CD4-positive, CD25-positive, alpha-beta regulatory T cell (primary cell): ENCODE results near the gene PRB3. TPM values are rescaled to one million over a fixed set of nuclear protein-coding genes. Genes with fewer than 3 reads are reported as not detected.

Experiments
- ATAC-seq, 2 donors: fragments of 150-1000 bp; cut with Tn5 transposase; one replicate each; pipeline ENCODE4 v1.10.0; 2021; ENCODE audit warnings: low read depth in 2 of 2, moderate number of reproducible peaks in 2 of 2, moderate library complexity in 1 of 2
- DNase-seq, 3 donors: peaks; one replicate each; pipeline versions ENCODE4 v3.0.0 to v3.0.0-alpha.2; 2012 to 2022; ENCODE audit warnings: mixed read lengths in 1 of 3
- H3K27ac ChIP-seq: one replicate; pipeline ENCODE4 v1.7.0; 2013; ENCODE audit warnings: mild to moderate bottlenecking, low read length; ENCODE audit not compliant: insufficient read depth, poor library complexity, severe bottlenecking
- H3K27me3 ChIP-seq: one replicate; pipeline ENCODE4 v1.7.0; 2013; ENCODE audit warnings: low read length; ENCODE audit not compliant: control insufficient read depth, insufficient read depth
- H3K36me3 ChIP-seq: one replicate; pipeline ENCODE4 v1.7.0; 2013; ENCODE audit warnings: mild to moderate bottlenecking, low read length, moderate library complexity; ENCODE audit not compliant: control insufficient read depth, insufficient read depth
- H3K4me1 ChIP-seq: 2 replicates; pipeline ENCODE4 v1.7.0; 2013; ENCODE audit warnings: mild to moderate bottlenecking, low read length; ENCODE audit not compliant: insufficient read depth, control insufficient read depth, poor library complexity, severe bottlenecking
- H3K4me3 ChIP-seq: one replicate; pipeline ENCODE4 v1.7.0; 2013; ENCODE audit warnings: low read depth, mild to moderate bottlenecking, low read length, moderate library complexity
- H3K9me3 ChIP-seq, 2 experiments: 1 replicate in 1 of 2; 2 replicates in 1 of 2; pipeline ENCODE4 v1.7.0; 2013; ENCODE audit warnings: low read length in 2 of 2, mild to moderate bottlenecking in 1 of 2, moderate library complexity in 1 of 2; ENCODE audit not compliant: control insufficient read depth in 2 of 2
- H3K27ac Mint-ChIP-seq, 3 donors: one replicate each; pipeline ENCODE4 v1.8.0; 2020 to 2022; ENCODE audit warnings: mild to moderate bottlenecking in 3 of 3, mixed read lengths in 3 of 3, moderate library complexity in 2 of 3
- H3K27me3 Mint-ChIP-seq: one replicate; pipeline ENCODE4 v1.8.0; 2022; ENCODE audit warnings: mild to moderate bottlenecking, mixed read lengths
- H3K36me3 Mint-ChIP-seq: one replicate; pipeline ENCODE4 v1.8.0; 2020; ENCODE audit warnings: mixed read lengths
- H3K4me1 Mint-ChIP-seq, 4 donors: one replicate each; pipeline ENCODE4 v1.8.0; 2020 to 2022; ENCODE audit warnings: mixed read lengths in 4 of 4, mild to moderate bottlenecking in 1 of 4
- H3K4me3 Mint-ChIP-seq, 4 donors: one replicate each; pipeline ENCODE4 v1.8.0; 2020 to 2022; ENCODE audit warnings: mild to moderate bottlenecking in 4 of 4, mixed read lengths in 4 of 4, moderate library complexity in 3 of 4
- H3K9me3 Mint-ChIP-seq, 7 donors: one replicate each; pipeline ENCODE4 v1.8.0; 2020 to 2022; ENCODE audit warnings: mixed read lengths in 7 of 7, mild to moderate bottlenecking in 3 of 7, moderate library complexity in 2 of 7
- polyA plus RNA-seq, 4 donors: library from polyadenylated mRNA; unstranded; fragments of 300-500 nt; fragmentation: Illumina TruSeq; gene quantifications; one replicate each; pipeline ENCODE4 v1.2.3, GENCODE V29; 2021
- total RNA-seq: library from RNA; stranded (reverse); gene quantifications from one replicate; pipeline ENCODE4 v1.2.3, GENCODE V29; 2022

PRB3 gene
- total and polyA plus RNA-seq, 5 donors from 2014 or later: 0.17 TPM; not detected in 4

- Mint-ChIP-seq H3K27me3 (no peaks in the 10 kb centered on the region), H3K36me3 (peaks cover 14% of the 10 kb centered on the region), H3K4me1 (no peaks in the 10 kb centered on the region), H3K27ac (no peak overlapping the region), H3K4me3 (no peak overlapping the region), H3K9me3 (peaks cover 0 to 4% (median 3%) of the 10 kb centered on the region in 7 donors)
- Histone ChIP-seq H3K27ac (no peak overlapping the region), H3K4me1 (no peaks in the 10 kb centered on the region), H3K4me3 (no peak overlapping the region), H3K9me3 (no peaks in the 10 kb centered on the region), H3K27me3 (no peaks in the 10 kb centered on the region), H3K36me3 (no peaks in the 10 kb centered on the region)
- ATAC-seq (no peak), DNase-seq (no peak)
These were observed 31.2 kb downstream of the PRB3 start for GRCh38 chr12:11238275-11238674.

- Histone ChIP-seq H3K27ac (no peak overlapping the region), H3K36me3 (no peaks in the 10 kb centered on the region), H3K4me3 (no peak overlapping the region), H3K4me1 (no peaks in the 10 kb centered on the region), H3K27me3 (no peaks in the 10 kb centered on the region), H3K9me3 (no peaks in the 10 kb centered on the region)
- Mint-ChIP-seq H3K4me3 (no peak overlapping the region), H3K4me1 (no peaks in the 10 kb centered on the region), H3K27me3 (no peaks in the 10 kb centered on the region), H3K36me3 (peaks cover 4% of the 10 kb centered on the region), H3K9me3 (peaks cover 0 to 4% (median 1%) of the 10 kb centered on the region in 7 donors), H3K27ac (no peak overlapping the region)
- DNase-seq: no peak
- no peak for ATAC-seq
These were observed 36.0 kb downstream of the PRB3 start for GRCh38 chr12:11233532-11233931.

GRCh38 chr12:11228296-11228879 lies 41.1 kb downstream of the PRB3 start:
- Mint-ChIP-seq H3K27ac (peak overlapping the region in 1 of 3 donors; percentile 20), H3K4me1 (peaks cover 0 to 4% (median 0%) of the 10 kb centered on the region in 4 donors), H3K36me3 (peaks cover 4% of the 10 kb centered on the region), H3K9me3 (peaks cover 0 to 4% (median 0%) of the 10 kb centered on the region in 7 donors), H3K4me3 (no peak overlapping the region), H3K27me3 (peaks cover 5% of the 10 kb centered on the region)
- H3K27me3 ChIP-seq: no peaks in the 10 kb centered on the region
- DNase-seq (peak; percentile 2 to 37 (median 9)), ATAC-seq (no peak)
- H3K36me3 ChIP-seq: no peaks in the 10 kb centered on the region
- H3K4me3 ChIP-seq: no peak overlapping the region
- H3K9me3 ChIP-seq: no peaks in the 10 kb centered on the region
- no peak overlapping the region for H3K27ac ChIP-seq
- H3K4me1 ChIP-seq: no peaks in the 10 kb centered on the region

DNA sequence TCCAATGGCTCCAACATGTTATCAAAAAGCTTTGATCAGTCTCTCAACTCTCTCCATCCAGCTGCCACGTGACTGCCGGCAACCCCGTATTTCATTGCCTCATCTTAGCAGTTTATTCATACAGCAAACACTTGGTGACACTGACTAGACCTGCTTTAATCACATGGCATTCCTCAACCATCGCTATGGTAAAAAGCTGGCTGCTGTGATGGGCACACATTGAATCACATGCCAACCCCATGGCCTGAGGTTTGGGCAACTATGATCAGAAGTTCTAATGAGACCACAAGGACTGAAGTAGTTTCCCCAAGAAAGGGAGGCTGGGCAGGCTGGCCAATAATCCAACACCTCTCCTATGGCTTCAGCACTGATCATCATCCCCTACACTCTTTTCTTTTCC lies 42.1 kb downstream of the PRB3 start:
- Histone ChIP-seq H3K36me3 (no peaks in the 10 kb centered on the region), H3K27me3 (no peaks in the 10 kb centered on the region), H3K4me3 (no peak overlapping the region), H3K4me1 (no peaks in the 10 kb centered on the region), H3K27ac (no peak overlapping the region), H3K9me3 (no peaks in the 10 kb centered on the region)
- H3K9me3 Mint-ChIP-seq: peaks cover 0 to 8% (median 0%) of the 10 kb centered on the region in 7 donors
- no peak overlapping the region for H3K27ac Mint-ChIP-seq
- peaks cover 5% of the 10 kb centered on the region for H3K27me3 Mint-ChIP-seq
- peaks cover 4% of the 10 kb centered on the region for H3K36me3 Mint-ChIP-seq
- DNase-seq (no peak), ATAC-seq (no peak)
- peaks cover 0 to 4% (median 0%) of the 10 kb centered on the region in 4 donors for H3K4me1 Mint-ChIP-seq
- H3K4me3 Mint-ChIP-seq: no peak overlapping the region

Other genes with a start within 250 kb of the PRB3 start
- gene TAS2R19, start 247.1 kb downstream of the PRB3 start, total RNA-seq: 1.2 TPM
- gene TAS2R19, start 247.1 kb downstream of the PRB3 start, polyA plus RNA-seq: under 1 TPM in 2 of 4 donors, not detected in 2; 0.32 to 0.73 TPM
- 4.2 TPM for gene TAS2R31, start 238.3 kb downstream of the PRB3 start, total RNA-seq
- gene TAS2R31, start 238.3 kb downstream of the PRB3 start, polyA plus RNA-seq: under 1 TPM in 3 of 4 donors, not detected in 1; 0.17 to 0.58 (median 0.47) TPM
- 2.8 TPM for gene TAS2R46, start 207.4 kb downstream of the PRB3 start, total RNA-seq
- gene TAS2R46, start 207.4 kb downstream of the PRB3 start, polyA plus RNA-seq: under 1 TPM in 1 of 4 donors, not detected in 3; 0.26 TPM
- 0.79 TPM for gene TAS2R43, start 177.4 kb downstream of the PRB3 start, total RNA-seq
- not detected for gene TAS2R43, start 177.4 kb downstream of the PRB3 start, polyA plus RNA-seq
- gene TAS2R30, start 135.1 kb downstream of the PRB3 start, total RNA-seq: 7.2 TPM
- gene TAS2R30, start 135.1 kb downstream of the PRB3 start, polyA plus RNA-seq: not detected
- gene SMIM10L1, start 98.5 kb downstream of the PRB3 start, total RNA-seq: 9.3 TPM
- gene SMIM10L1, start 98.5 kb downstream of the PRB3 start, polyA plus RNA-seq: 10 to 100 TPM in 2 of 4 donors, 1 to 10 TPM in 2; 6.3 to 15.1 (median 10.0) TPM
- gene TAS2R42, start 82.8 kb downstream of the PRB3 start, total RNA-seq: not detected
- gene TAS2R42, start 82.8 kb downstream of the PRB3 start, polyA plus RNA-seq: not detected
- gene PRB4, start 40.7 kb upstream of the PRB3 start, total RNA-seq: not detected
- not detected for gene PRB4, start 40.7 kb upstream of the PRB3 start, polyA plus RNA-seq
- gene PRB2, start 125.9 kb upstream of the PRB3 start, total RNA-seq: not detected
- not detected for gene PRB2, start 125.9 kb upstream of the PRB3 start, polyA plus RNA-seq